VCaP (cell line): ENCODE data around the gene TPRX1.
A peak's percentile ranks its signal among the peaks of the same experiment; 100 is the strongest.
"Not testable (repeated sequence)": the region's sequence is repeated elsewhere in the genome, so short reads cannot be mapped to it uniquely, and the experiment has no call there.

Experiments used
- H3K27ac ChIP-seq: fragments of 450-650 bp; 2 replicates; pipeline ENCODE4 v1.5.1; 2017
- TF ChIP-seq, protein P1 (sequence below): fragments of 450-650 bp; conservative IDR thresholded peaks from 2 replicates; pipeline ENCODE4 v1.5.1; 2017; ENCODE audit warnings: mild to moderate bottlenecking, moderate library complexity

Gene TPRX1

DNA sequence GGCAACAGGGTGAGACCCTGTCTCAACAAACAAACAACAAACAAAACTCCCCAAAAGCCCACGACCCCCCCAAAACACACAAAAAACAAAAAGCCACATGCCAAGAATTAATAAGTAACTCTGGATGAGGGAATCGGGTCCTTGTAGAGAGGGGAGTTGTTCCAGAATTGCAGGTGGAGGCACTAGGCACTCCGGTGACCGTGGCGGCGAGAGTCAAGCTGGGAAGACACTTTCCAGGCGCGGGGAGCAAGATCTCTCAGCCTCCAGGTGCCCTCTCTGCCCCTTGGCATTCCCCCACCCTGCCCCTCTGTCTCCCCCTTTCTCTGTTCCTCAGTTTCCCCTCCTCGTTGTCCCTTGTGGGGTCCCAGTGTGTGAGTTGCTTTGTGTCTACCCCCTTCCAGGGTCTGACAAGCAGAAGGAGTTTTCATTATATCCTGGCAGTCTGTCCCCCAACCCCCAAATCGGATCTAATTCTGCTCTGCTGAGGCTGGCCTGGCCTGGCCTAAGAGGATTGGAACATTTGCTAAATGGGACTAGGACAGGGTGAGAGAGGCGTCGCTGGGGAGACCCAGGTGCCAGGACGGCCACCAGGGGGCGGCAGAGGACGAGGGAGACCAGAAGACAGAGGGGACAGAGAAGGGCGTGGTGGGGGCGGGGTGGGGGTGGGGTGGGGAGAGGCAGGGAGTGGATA lies 9.1 kb upstream of the TPRX1 start:
- no peak overlapping the region for H3K27ac ChIP-seq
- TF ChIP-seq, protein P1, sequence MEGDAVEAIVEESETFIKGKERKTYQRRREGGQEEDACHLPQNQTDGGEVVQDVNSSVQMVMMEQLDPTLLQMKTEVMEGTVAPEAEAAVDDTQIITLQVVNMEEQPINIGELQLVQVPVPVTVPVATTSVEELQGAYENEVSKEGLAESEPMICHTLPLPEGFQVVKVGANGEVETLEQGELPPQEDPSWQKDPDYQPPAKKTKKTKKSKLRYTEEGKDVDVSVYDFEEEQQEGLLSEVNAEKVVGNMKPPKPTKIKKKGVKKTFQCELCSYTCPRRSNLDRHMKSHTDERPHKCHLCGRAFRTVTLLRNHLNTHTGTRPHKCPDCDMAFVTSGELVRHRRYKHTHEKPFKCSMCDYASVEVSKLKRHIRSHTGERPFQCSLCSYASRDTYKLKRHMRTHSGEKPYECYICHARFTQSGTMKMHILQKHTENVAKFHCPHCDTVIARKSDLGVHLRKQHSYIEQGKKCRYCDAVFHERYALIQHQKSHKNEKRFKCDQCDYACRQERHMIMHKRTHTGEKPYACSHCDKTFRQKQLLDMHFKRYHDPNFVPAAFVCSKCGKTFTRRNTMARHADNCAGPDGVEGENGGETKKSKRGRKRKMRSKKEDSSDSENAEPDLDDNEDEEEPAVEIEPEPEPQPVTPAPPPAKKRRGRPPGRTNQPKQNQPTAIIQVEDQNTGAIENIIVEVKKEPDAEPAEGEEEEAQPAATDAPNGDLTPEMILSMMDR = peak; percentile 83

DNA sequence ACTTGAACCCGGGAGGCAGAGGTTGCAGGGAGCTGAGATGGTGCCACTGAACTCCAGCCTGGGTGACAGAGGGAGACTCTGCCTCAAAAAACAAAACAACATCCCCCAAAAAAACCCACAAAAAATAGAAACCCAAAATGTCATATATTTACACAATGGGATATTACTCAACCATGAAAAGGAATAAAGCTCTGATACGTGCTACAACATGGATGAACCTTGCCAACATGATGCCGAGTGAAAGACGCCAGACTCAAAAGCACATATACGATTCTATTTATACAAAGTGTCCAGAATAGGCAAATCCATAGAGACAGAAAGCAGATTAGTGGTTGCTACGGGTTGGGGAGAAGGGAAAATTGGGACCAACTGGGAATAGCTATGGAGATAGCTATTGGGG lies 2.1 kb upstream of the TPRX1 start:
- TF ChIP-seq, protein P1 = no peak

DNA sequence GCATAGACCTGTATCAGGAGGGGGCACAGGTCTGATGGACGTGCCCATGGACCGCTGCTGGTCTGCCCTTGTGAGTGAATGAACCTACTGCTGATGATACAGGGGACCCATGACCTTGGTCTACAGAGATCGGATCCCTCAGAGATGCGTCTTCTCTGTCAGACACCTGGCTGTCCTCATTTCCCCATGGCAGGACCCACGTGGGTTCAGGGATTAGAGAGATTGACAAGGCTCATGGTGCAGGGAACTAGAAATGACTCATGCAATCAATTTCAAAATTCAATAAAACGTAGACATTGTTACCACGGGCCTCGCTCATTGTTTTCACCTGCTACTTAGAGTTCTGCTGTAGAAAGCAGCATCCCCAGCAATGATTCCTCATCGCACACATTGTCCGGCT lies 962 bp upstream of the TPRX1 start:
- no peak overlapping the region for H3K27ac ChIP-seq
- TF ChIP-seq, protein P1 = no peak

More for the DNA sequence above, 2.1 kb upstream of the TPRX1 start:
- no peak overlapping the region for H3K27ac ChIP-seq

DNA sequence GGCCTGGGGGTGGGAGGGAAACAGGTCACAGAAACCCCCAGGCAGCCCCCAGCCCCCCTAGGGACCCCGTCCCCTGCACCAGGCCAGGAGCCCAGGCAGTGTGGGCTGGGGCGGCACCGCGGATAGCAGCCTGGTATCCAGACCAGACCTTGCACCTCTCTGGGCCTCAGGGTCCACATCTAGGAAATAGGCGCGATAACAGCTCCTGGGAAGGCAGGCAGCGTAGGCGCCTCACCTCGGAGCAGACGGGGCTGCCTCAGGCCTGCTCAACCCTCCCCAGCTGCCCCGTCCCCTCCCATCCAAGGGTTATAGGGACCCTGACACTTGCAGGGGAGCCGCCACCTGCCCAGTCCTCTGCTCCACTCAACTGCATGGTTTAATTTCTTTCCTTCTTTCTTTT lies 680 bp downstream of the TPRX1 start:
- H3K27ac ChIP-seq = not testable (repeated sequence)

DNA sequence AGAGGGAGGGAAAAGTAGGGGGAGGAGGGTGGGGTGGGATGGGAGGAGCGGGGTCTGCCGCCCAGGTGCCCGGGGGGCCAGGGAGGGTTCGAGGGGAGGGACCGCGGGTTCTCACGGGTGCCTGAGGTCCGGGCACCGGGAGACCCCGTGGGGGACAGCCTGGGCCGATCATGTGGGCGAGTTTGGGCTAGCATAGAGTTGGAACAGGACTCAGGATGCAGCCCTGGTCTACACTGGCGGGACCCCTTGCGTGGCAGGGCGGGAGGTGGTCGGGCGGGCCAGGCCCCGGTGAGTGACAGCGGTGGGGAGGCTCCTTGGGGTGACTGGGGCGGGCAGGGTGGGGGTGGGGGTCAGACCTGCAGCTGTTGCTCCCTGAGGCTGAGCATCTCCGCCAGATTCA lies 1.2 kb downstream of the TPRX1 start:
- H3K27ac ChIP-seq = not testable (repeated sequence)

DNA sequence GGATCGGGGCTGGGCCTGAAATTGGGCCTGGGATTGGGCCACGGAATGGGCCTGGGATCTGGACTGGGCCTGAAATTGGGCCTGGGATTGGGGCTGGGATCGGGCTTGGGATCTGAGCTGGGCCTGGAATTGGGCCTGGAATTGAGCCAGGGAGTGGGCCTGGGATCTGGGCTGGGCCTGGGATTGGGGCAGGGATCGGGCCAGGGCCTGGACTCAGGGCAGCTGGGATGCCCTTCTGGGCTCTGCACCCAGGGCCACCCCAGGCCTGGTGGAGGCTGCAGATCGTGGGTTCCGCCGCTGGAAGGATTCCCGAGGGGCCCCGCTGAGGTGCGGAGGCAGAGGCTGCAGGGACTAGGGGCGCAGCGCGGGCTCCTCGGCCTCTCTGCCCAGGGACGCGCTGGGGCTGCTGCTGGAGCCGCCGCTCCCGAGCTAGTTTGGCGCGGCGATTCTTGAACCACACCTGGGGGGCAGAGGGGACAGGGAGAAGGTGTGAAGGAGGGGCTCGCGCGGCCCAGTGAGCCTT lies 1.8 kb downstream of the TPRX1 start:
- H3K27ac ChIP-seq = no peak overlapping the region
- TF ChIP-seq, protein P1 = no peak

DNA sequence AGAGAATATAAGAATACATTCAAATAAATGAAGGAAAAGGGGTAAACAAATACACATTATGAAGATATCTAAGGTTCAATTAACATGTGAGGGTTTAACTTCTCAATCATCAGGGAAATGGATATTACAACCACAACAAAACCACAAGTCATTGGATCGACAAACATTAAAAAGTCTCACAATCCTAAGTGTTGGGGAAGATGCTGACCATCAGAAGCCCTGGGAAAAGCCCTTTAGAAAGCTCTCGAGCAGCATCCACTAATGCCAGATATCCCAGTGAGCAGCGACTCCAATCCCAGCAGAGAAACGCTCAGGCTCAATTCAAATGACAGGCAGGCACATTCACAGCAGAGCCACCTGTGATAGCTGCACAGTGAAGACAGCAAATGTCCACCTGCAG lies 3.1 kb downstream of the TPRX1 start:
- TF ChIP-seq, protein P1 = no peak

DNA sequence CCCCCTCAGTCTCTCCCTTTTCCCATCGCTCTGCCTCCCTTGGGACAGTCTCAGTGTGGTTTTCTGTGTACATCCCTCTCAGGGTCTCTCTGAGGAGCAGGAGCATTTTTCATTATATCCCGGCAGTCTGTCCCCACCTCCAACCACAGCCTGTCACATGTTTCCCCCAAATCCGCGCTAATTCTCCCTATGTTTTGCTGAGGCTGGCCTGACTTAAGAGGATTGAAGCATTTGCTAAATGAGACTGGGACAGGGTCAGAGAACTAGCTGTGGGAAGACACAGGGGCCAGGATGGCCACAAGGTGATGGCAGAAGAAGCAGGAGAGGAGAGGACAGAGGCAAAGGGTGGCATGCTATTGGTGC lies 5.5 kb downstream of the TPRX1 start:
- no peak overlapping the region for H3K27ac ChIP-seq
- TF ChIP-seq, protein P1 = no peak

More for the DNA sequence above, 3.1 kb downstream of the TPRX1 start:
- no peak overlapping the region for H3K27ac ChIP-seq
